ENCODE measurements around the gene PDE4B. TPM values are rescaled to one million over a fixed set of nuclear protein-coding genes. Genes with fewer than 3 reads are reported as not detected.

PDE4B gene
- total and polyA plus RNA-seq, 9 of the 15 experiments (the other 6 are each of a cell fraction or from before 2014, with no cell fraction given): 0.09 TPM; not detected in 8

DNA sequence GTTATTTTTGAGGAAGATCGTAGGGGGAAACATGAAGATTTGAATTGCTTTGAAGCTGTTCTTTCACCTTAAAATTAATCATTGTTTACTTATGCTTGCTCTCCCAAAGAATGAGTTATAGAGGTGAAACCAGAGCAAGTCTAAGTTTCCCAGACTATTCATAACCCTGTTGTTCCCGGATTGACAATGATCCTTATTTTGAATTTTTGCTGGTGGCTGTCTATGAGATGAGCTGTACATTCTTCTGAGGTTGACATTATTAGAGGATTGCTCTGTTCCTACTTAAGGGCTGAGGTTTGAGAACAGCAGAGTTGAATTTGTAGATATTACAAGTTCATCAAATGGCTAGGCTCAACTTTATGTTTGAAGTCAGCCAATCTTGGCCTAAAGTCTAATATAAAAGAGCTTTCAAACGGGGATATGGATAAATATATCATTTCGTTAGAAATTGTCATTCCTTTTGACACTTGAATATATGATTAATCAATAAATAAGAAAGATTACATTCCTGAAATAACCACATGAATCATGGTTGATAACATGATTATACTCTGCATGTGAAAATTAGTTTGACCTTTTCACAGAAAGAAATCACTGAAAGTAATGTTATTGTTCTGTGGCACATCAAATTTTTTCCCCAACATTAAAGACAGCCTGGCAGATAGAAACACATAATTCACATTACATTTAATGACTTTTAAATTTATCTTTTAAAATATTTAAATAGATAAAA lies 19.1 kb upstream of the PDE4B start:
- Histone ChIP-seq H3K9me3 (replicated peaks; ENCODE audit: control insufficient read depth, insufficient read depth, low read depth, low read length) (no peaks in the 10 kb centered on the region), H3K4me1 (replicated peaks in 1 of 2; ENCODE audit: control insufficient read depth in 2 of 2, insufficient read depth in 2 of 2, low read length in 2 of 2) (no peaks in the 10 kb centered on the region), H3K36me3 (ENCODE audit: control insufficient read depth, insufficient read depth, low read length) (no peaks in the 10 kb centered on the region), H3K79me2 (ENCODE audit: control insufficient read depth, insufficient read depth, low read length) (no peaks in the 10 kb centered on the region), H4K20me1 (replicated peaks; ENCODE audit: control insufficient read depth, insufficient read depth, low read length) (no peaks in the 10 kb centered on the region), H3K27ac (ENCODE audit: extremely low read depth, low read depth, low read length) (no peak overlapping the region), H3K27me3 (ENCODE audit: control insufficient read depth in 2 of 2, insufficient read depth in 2 of 2, low read length in 2 of 2) (no peaks in the 10 kb centered on the region), H2AFZ (ENCODE audit: low read depth, low read length) (no peak overlapping the region), H3K9me1 (ENCODE audit: control insufficient read depth, insufficient read depth, low read length) (no peaks in the 10 kb centered on the region), H3K9ac (ENCODE audit: insufficient read depth in 1 of 2, low read depth in 2 of 2, low read length in 2 of 2) (no peak overlapping the region), H3K4me2 (ENCODE audit: insufficient read depth, low read length) (no peak overlapping the region), H3K4me3 (no peak overlapping the region)
- ATAC-seq (no peak), FAIRE-seq (no peak), DNase-seq (ENCODE audit: extremely low read depth in 1 of 4, low spot score in 3 of 4) (no peak)
- 0% methylated on average over 4 of the region's 4 CpGs for WGBS (ENCODE audit: insufficient coverage, low coverage, missing lambda C conversion rate)
- BruUV-seq (replicated peaks): no TSS peak
- no peak for TF ChIP-seq ZNF274 (IDR thresholded peaks at IDR 0.05; ENCODE audit: borderline replicate concordance, low read depth, low read length)
- TF ChIP-seq, protein P1, sequence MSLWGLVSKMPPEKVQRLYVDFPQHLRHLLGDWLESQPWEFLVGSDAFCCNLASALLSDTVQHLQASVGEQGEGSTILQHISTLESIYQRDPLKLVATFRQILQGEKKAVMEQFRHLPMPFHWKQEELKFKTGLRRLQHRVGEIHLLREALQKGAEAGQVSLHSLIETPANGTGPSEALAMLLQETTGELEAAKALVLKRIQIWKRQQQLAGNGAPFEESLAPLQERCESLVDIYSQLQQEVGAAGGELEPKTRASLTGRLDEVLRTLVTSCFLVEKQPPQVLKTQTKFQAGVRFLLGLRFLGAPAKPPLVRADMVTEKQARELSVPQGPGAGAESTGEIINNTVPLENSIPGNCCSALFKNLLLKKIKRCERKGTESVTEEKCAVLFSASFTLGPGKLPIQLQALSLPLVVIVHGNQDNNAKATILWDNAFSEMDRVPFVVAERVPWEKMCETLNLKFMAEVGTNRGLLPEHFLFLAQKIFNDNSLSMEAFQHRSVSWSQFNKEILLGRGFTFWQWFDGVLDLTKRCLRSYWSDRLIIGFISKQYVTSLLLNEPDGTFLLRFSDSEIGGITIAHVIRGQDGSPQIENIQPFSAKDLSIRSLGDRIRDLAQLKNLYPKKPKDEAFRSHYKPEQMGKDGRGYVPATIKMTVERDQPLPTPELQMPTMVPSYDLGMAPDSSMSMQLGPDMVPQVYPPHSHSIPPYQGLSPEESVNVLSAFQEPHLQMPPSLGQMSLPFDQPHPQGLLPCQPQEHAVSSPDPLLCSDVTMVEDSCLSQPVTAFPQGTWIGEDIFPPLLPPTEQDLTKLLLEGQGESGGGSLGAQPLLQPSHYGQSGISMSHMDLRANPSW (CRISPR knock-in tag; IDR thresholded peaks at IDR 0.05): no peak
- no peak for TF ChIP-seq FOS (IDR thresholded peaks at IDR 0.05; ENCODE audit: extremely low read depth, insufficient read length)
- TF ChIP-seq ARHGAP35 (IDR thresholded peaks at IDR 0.05; ENCODE audit: partially characterized antibody): no peak
- TF ChIP-seq ZNF143 (CRISPR knock-in tag; IDR thresholded peaks at IDR 0.05): no peak
- no peak for TF ChIP-seq PTBP1 (IDR thresholded peaks at IDR 0.05; ENCODE audit: low read depth, low read length)
- TF ChIP-seq NFXL1 (CRISPR knock-in tag; IDR thresholded peaks at IDR 0.05): no peak
- no peak for TF ChIP-seq AFF1 (IDR thresholded peaks at IDR 0.05; ENCODE audit: low read depth in 1 of 2, partially characterized antibody in 2 of 2)
- no peak for TF ChIP-seq GABPB2 (CRISPR knock-in tag; conservative IDR thresholded peaks at IDR 0.05)
- TF ChIP-seq ZC3H8 (IDR thresholded peaks at IDR 0.05): no peak
- no peak for TF ChIP-seq RBM15 (IDR thresholded peaks at IDR 0.05; ENCODE audit: insufficient read depth, low read length)
- TF ChIP-seq TCFL5 (CRISPR knock-in tag; conservative IDR thresholded peaks at IDR 0.05): no peak
- ChIA-PET POLR2A (no interaction called here), CTCF (ENCODE audit: low intra/inter-chr PET ratio) (no interaction called here)
- in situ Hi-C loops (cut with MboI): no loop called here
- intact Hi-C loops (cut with micrococcal nuclease): no loop called here
